ENCODE results near the gene INHBE.
A peak's percentile ranks its signal among the peaks of the same experiment; 100 is the strongest.
"Not testable (repeated sequence)": the region's sequence is repeated elsewhere in the genome, so short reads cannot be mapped to it uniquely, and the experiment has no call there.

The INHBE gene

GRCh38 chr12:57419495-57419894 is 35.6 kb upstream of the INHBE start:
- DNase-seq (ENCODE audit: low spot score), result no peak
- TF ChIP-seq, protein P1, sequence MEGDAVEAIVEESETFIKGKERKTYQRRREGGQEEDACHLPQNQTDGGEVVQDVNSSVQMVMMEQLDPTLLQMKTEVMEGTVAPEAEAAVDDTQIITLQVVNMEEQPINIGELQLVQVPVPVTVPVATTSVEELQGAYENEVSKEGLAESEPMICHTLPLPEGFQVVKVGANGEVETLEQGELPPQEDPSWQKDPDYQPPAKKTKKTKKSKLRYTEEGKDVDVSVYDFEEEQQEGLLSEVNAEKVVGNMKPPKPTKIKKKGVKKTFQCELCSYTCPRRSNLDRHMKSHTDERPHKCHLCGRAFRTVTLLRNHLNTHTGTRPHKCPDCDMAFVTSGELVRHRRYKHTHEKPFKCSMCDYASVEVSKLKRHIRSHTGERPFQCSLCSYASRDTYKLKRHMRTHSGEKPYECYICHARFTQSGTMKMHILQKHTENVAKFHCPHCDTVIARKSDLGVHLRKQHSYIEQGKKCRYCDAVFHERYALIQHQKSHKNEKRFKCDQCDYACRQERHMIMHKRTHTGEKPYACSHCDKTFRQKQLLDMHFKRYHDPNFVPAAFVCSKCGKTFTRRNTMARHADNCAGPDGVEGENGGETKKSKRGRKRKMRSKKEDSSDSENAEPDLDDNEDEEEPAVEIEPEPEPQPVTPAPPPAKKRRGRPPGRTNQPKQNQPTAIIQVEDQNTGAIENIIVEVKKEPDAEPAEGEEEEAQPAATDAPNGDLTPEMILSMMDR (IDR thresholded peaks at IDR 0.05; ENCODE audit: extremely low read depth, insufficient read depth, missing control alignments), result no peak
- in situ Hi-C loops (cut with MboI; ENCODE audit: low pct_unique_long_range_greater_than_20kb, low sequenced_read_pairs, unreplicated experiment), result no loop called here

- TF ChIP-seq, protein P1 (IDR thresholded peaks at IDR 0.05; ENCODE audit: extremely low read depth, insufficient read depth, missing control alignments), result no peak
- in situ Hi-C loops (cut with MboI; ENCODE audit: low pct_unique_long_range_greater_than_20kb, low sequenced_read_pairs, unreplicated experiment), result no loop called here
- no peak for DNase-seq (ENCODE audit: low spot score)
These were observed 34.6 kb upstream of the INHBE start for GRCh38 chr12:57420482-57420881.

DNA sequence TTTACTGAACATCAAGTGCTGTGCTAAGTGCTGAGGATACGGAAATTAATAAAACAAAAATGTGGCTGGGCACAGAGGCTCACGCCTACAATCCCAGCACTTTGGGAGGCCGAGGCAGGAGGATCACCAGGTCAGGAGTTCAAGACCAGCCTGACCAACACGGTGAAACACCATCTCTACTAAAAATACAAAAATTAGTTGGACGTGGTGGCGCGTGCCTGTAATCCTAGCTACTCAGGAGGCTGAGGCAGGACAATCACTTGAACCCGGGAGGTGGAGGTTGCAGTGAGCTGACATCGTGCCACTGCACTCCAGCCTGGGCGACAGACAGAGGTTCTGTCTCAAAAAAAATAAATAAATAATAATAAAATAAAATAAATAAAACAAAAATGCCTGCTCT is 28.2 kb upstream of the INHBE start:
- in situ Hi-C loops (cut with MboI; ENCODE audit: low pct_unique_long_range_greater_than_20kb, low sequenced_read_pairs, unreplicated experiment), result not testable (repeated sequence)

DNA sequence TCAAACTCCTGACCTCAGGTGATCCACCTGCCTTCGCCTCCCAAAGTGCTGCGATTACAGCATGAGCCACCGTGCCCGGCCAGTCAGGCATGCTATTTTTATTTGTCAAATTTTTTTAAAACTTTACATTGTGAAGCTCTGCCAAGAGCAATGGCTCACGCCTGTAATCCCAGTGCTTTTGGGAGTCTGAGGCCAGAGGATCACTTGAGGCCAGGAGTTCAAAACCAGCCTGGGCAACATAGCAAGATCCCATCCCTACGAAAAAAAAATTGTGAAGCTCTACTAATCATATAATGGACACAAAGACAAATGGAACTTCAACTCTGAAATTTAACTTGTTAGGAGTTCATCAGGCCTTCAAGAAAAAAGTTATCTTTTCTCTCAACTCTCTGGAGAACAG is 26.1 kb upstream of the INHBE start:
- in situ Hi-C loops (cut with MboI; ENCODE audit: low pct_unique_long_range_greater_than_20kb, low sequenced_read_pairs, unreplicated experiment), result no loop called here
- no peak for DNase-seq (ENCODE audit: low spot score)
- TF ChIP-seq, protein P1 (IDR thresholded peaks at IDR 0.05; ENCODE audit: extremely low read depth, insufficient read depth, missing control alignments), result no peak

More for the DNA sequence above, 28.2 kb upstream of the INHBE start:
- not testable (repeated sequence) for DNase-seq (ENCODE audit: low spot score)

GRCh38 chr12:57429473-57430111 is 25.5 kb upstream of the INHBE start:
- TF ChIP-seq, protein P1 (IDR thresholded peaks at IDR 0.05; ENCODE audit: extremely low read depth, insufficient read depth, missing control alignments), result no peak

DNA sequence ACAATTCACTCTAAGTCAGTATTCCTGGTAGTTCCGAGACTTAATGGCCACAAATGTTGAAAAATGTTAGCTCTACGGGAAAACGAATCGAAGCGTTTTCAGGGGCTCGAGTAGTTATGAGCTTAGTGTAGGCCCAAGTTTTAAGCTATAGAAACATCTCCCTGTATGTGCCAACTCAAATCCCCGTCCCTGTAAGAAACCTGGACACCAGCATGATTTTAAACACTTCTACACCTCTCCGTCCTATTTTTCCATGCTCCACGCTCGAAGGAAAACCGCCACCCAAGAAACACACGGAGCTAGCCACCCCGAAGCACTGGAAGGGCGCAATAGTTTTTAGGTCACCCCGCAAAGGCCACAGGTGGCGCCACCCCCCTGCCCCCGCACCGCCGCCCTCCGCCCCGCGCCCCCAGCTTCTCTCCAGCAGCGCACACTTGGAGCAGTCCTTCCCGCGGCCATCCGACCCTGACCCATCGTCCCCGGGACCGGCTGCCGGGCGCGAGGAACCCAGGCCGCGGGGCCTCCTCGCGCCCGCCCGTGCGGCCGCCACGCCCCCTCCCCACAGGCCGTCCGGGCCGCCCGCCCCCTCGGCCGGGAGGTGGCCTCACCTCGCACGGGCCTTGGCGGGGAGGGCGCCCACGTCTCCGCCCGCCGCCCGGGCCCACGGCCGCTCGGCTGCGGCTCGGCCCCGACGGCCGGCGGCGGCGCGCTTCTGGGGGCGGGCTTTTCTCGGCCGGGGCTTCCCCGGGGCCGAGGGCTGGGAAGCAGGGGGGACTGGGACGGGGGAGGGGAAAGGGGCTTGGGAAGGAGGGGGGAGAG is 24.8 kb upstream of the INHBE start:
- TF ChIP-seq, protein P1 (IDR thresholded peaks at IDR 0.05; ENCODE audit: extremely low read depth, insufficient read depth, missing control alignments), result no peak
- in situ Hi-C loops (cut with MboI; ENCODE audit: low pct_unique_long_range_greater_than_20kb, low sequenced_read_pairs, unreplicated experiment), result no loop called here
- DNase-seq (ENCODE audit: low spot score), result peak; percentile 41

More at GRCh38 chr12:57429473-57430111, 25.5 kb upstream of the INHBE start:
- no peak for DNase-seq (ENCODE audit: low spot score)
- in situ Hi-C loops (cut with MboI; ENCODE audit: low pct_unique_long_range_greater_than_20kb, low sequenced_read_pairs, unreplicated experiment), result no loop called here

- TF ChIP-seq, protein P1 (IDR thresholded peaks at IDR 0.05; ENCODE audit: extremely low read depth, insufficient read depth, missing control alignments), result no peak
- DNase-seq (ENCODE audit: low spot score), result peak; percentile 98
- in situ Hi-C loops (cut with MboI; ENCODE audit: low pct_unique_long_range_greater_than_20kb, low sequenced_read_pairs, unreplicated experiment), result no loop called here
These were observed 24.1 kb upstream of the INHBE start, which contains the start of gene R3HDM2 for GRCh38 chr12:57430931-57431566. Gene R3HDM2, minus strand, starts transcription at chr12:57431043. Its CDS starts 120,615 bp downstream, at chr12:57310428.
